GM23248 (cell line): ENCODE results near the gene LRP2. TPM values are rescaled to one million over a fixed set of nuclear protein-coding genes. Genes with fewer than 3 reads are reported as not detected.

Source experiments
- DNase-seq: peaks from one replicate; pipeline ENCODE4 v3.0.0-alpha.2; 2015
- H2AFZ ChIP-seq: fragments of 200-600 bp; sonication (generic); 2 replicates; pipeline ENCODE4 v1.6.1; 2016; ENCODE audit warnings: antibody characterized with exemption
- H3F3A ChIP-seq: fragments of 200-600 bp; sonication (generic); 2 replicates; pipeline ENCODE4 v1.6.1; 2016; ENCODE audit warnings: mild to moderate bottlenecking, antibody characterized with exemption, mixed run types; ENCODE audit not compliant: insufficient read depth
- H3K27ac ChIP-seq: fragments of 200-600 bp; sonication (generic); 2 replicates; pipeline ENCODE4 v1.5.1; 2016; ENCODE audit warnings: mild to moderate bottlenecking
- H3K27me3 ChIP-seq: fragments of 200-600 bp; sonication (generic); replicated peaks from 2 replicates; pipeline ENCODE4 v1.6.1; 2016; ENCODE audit warnings: mild to moderate bottlenecking; ENCODE audit not compliant: insufficient read depth
- H3K36me3 ChIP-seq: fragments of 200-600 bp; sonication (generic); 2 replicates; pipeline ENCODE4 v1.6.1; 2016; ENCODE audit warnings: low read depth, mild to moderate bottlenecking
- H3K4me1 ChIP-seq: fragments of 200-600 bp; sonication (generic); 2 replicates; pipeline ENCODE4 v1.6.1; 2016; ENCODE audit warnings: mild to moderate bottlenecking; ENCODE audit not compliant: insufficient read depth
- H3K4me2 ChIP-seq: fragments of 200-600 bp; sonication (generic); one replicate; pipeline ENCODE4 v1.6.1; 2016; ENCODE audit warnings: mild to moderate bottlenecking; ENCODE audit not compliant: unreplicated experiment
- H3K4me3 ChIP-seq: fragments of 200-600 bp; sonication (generic); 2 replicates; pipeline ENCODE4 v1.5.1; 2016; ENCODE audit warnings: mild to moderate bottlenecking
- H3K79me2 ChIP-seq: fragments of 200-600 bp; sonication (generic); 2 replicates; pipeline ENCODE4 v1.6.1; 2016; ENCODE audit warnings: mild to moderate bottlenecking; ENCODE audit not compliant: insufficient read depth
- H3K9ac ChIP-seq: fragments of 200-600 bp; sonication (generic); 2 replicates; pipeline ENCODE4 v1.6.1; 2016; ENCODE audit warnings: mild to moderate bottlenecking
- H3K9me2 ChIP-seq: fragments of 200-600 bp; sonication (generic); 2 replicates; pipeline ENCODE4 v1.6.1; 2016; ENCODE audit warnings: mixed run types, mild to moderate bottlenecking, moderate library complexity; ENCODE audit not compliant: insufficient read depth
- H3K9me3 ChIP-seq: fragments of 200-600 bp; sonication (generic); one replicate; pipeline ENCODE4 v1.6.1; 2017; ENCODE audit warnings: low read depth
- H4K20me1 ChIP-seq: fragments of 200-600 bp; sonication (generic); 2 replicates; pipeline ENCODE4 v1.6.0; 2016; ENCODE audit not compliant: insufficient read depth
- EZH2 ChIP-seq: fragments of 200-600 bp; sonication (generic); IDR thresholded peaks from 2 replicates; pipeline ENCODE4 v1.6.1; 2018; ENCODE audit warnings: antibody characterized with exemption, mild to moderate bottlenecking; ENCODE audit not compliant: insufficient read depth, poor library complexity, severe bottlenecking
- EZH2phosphoT487 ChIP-seq: fragments of 200-600 bp; sonication (generic); IDR thresholded peaks from 2 replicates; pipeline ENCODE4 v1.6.1; 2018; ENCODE audit warnings: antibody characterized with exemption, moderate library complexity, mild to moderate bottlenecking, low read depth; ENCODE audit not compliant: insufficient read depth
- WGBS, 2 experiments: methylation state at CpG; one replicate each; pipeline ENCODE4 v1.1.6; 2015 to 2017; ENCODE audit warnings: low lambda C conversion rate in 2 of 2, low coverage in 1 of 2; ENCODE audit errors: missing lambda C conversion rate in 2 of 2; 5-methylcytosine and 5-hydroxymethylcytosine counted together
- in situ Hi-C: fragments of 300-500 bp; cut with MboI; formaldehyde crosslinking; loops from 2 replicates; pipeline ENCODE4 v1.15.0; 2020
- polyA plus RNA-seq: library from polyadenylated mRNA; unstranded; fragments of >200 nt; fragmentation: Nextera tagmentation; extraction: Ambion mirVana; gene quantifications from 2 replicates; pipeline ENCODE4 v1.2.1, GENCODE V29; 2016
- total RNA-seq: library from RNA; depleted of rRNA; stranded (reverse); fragments of >200 nt; shearing (Covaris generic); gene quantifications from 2 replicates; pipeline ENCODE4 v1.2.3, GENCODE V29; 2014

Gene LRP2
- total and polyA plus RNA-seq, 2 experiments from 2014 or later: not detected

GRCh38 chr2:169302364-169302763, 60.0 kb downstream of the LRP2 start:
- H3K27me3 ChIP-seq: no peaks in the 10 kb centered on the region
- no peak overlapping the region for H3K27ac ChIP-seq
- no peaks in the 10 kb centered on the region for H4K20me1 ChIP-seq
- no peaks in the 10 kb centered on the region for H3K9me2 ChIP-seq
- H3K4me3 ChIP-seq: no peak overlapping the region
- H3K79me2 ChIP-seq: no peaks in the 10 kb centered on the region
- H3F3A ChIP-seq: no peaks in the 10 kb centered on the region
- H3K9me3 ChIP-seq: no peaks in the 10 kb centered on the region
- DNase-seq: no peak
- no peaks in the 10 kb centered on the region for H3K36me3 ChIP-seq
- no peak overlapping the region for H3K4me2 ChIP-seq
- no peak overlapping the region for H2AFZ ChIP-seq
- in situ Hi-C loops: no loop called here
- H3K9ac ChIP-seq: no peak overlapping the region
- TF ChIP-seq EZH2phosphoT487 (no peak), EZH2 (no peak)
- WGBS, 2 experiments: 12 to 16% methylated on average over 4 of the region's 4 CpGs
- no peaks in the 10 kb centered on the region for H3K4me1 ChIP-seq

GRCh38 chr2:169301596-169302335, 60.6 kb downstream of the LRP2 start:
- no peaks in the 10 kb centered on the region for H3K9me2 ChIP-seq
- H2AFZ ChIP-seq: no peak overlapping the region
- H3K4me3 ChIP-seq: no peak overlapping the region
- H3K79me2 ChIP-seq: no peaks in the 10 kb centered on the region
- H3K27ac ChIP-seq: no peak overlapping the region
- no peak overlapping the region for H3K4me2 ChIP-seq
- H3K36me3 ChIP-seq: no peaks in the 10 kb centered on the region
- no peaks in the 10 kb centered on the region for H3K4me1 ChIP-seq
- no peaks in the 10 kb centered on the region for H3K27me3 ChIP-seq
- H3K9me3 ChIP-seq: no peaks in the 10 kb centered on the region
- no peak for DNase-seq
- no peak overlapping the region for H3K9ac ChIP-seq
- H3F3A ChIP-seq: no peaks in the 10 kb centered on the region
- TF ChIP-seq EZH2 (no peak), EZH2phosphoT487 (no peak)
- 11 to 13% methylated on average over 4 of the region's 4 CpGs for WGBS, 2 experiments
- no peaks in the 10 kb centered on the region for H4K20me1 ChIP-seq
- in situ Hi-C loops: no loop called here

DNA sequence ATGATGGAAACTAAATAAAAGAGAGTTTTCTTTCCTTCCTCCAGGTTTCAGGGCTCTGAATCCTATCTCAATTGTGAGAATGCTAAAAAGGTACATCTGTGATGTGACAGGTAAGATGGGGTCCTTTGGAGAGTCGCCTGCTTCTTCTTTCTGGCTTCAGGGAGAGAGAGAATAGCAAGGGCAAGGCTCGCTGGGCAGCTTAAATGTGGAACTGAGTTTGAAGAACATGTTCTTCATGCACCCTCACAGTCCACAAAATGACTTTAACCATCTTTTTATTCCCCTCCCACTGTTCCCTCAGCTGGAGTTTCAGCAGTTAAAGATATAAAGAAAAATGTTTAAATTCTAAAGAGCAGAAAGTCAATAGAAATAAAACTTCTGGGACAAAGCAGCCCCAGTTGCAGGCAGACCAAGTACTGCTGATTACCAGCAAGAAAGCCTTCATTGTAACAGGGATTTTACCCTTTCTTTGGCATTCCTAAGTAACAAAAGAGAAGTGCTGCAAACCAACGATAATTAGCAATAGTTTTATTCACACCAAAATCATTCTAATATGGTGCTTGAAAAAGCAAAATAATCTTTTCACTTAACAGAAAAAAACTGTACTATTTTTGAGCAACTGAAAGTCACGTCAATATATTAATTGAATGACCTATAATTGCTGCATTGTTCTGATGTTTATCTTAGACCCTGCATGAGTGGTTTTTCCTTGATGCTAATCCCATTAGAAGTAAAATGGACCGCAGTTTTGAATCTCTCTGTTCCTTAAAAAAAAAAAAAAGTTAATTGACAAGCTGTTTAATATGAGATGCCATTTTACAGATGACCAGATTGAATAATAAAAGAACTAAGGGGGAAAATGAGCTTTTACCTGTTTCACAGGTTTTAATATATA, 61.5 kb downstream of the LRP2 start:
- no peak for DNase-seq
- H3F3A ChIP-seq: no peaks in the 10 kb centered on the region
- no peaks in the 10 kb centered on the region for H3K36me3 ChIP-seq
- H4K20me1 ChIP-seq: no peaks in the 10 kb centered on the region
- no peaks in the 10 kb centered on the region for H3K9me3 ChIP-seq
- TF ChIP-seq EZH2 (no peak), EZH2phosphoT487 (no peak)
- H3K9ac ChIP-seq: no peak overlapping the region
- H3K4me1 ChIP-seq: no peaks in the 10 kb centered on the region
- H3K9me2 ChIP-seq: no peaks in the 10 kb centered on the region
- in situ Hi-C loops: no loop called here
- H3K27ac ChIP-seq: no peak overlapping the region
- no peaks in the 10 kb centered on the region for H3K79me2 ChIP-seq
- whole genome bisulfite sequencing, 2 experiments: 6 to 9% methylated on average over 5 of the region's 5 CpGs
- no peak overlapping the region for H3K4me3 ChIP-seq
- H3K27me3 ChIP-seq: no peaks in the 10 kb centered on the region
- no peak overlapping the region for H2AFZ ChIP-seq
- no peak overlapping the region for H3K4me2 ChIP-seq

- no peak overlapping the region for H2AFZ ChIP-seq
- no peaks in the 10 kb centered on the region for H4K20me1 ChIP-seq
- no peak overlapping the region for H3K27ac ChIP-seq
- H3K9me3 ChIP-seq: no peaks in the 10 kb centered on the region
- 20 to 41% methylated on average over 1 of the region's 1 CpG for WGBS, 2 experiments
- no peaks in the 10 kb centered on the region for H3F3A ChIP-seq
- no peaks in the 10 kb centered on the region for H3K36me3 ChIP-seq
- H3K27me3 ChIP-seq: no peaks in the 10 kb centered on the region
- no peak overlapping the region for H3K4me2 ChIP-seq
- H3K79me2 ChIP-seq: no peaks in the 10 kb centered on the region
- H3K9me2 ChIP-seq: no peaks in the 10 kb centered on the region
- no peak overlapping the region for H3K9ac ChIP-seq
- in situ Hi-C loops: no loop called here
- no peak overlapping the region for H3K4me3 ChIP-seq
- no peak for DNase-seq
- no peak for TF ChIP-seq EZH2
- no peak for TF ChIP-seq EZH2phosphoT487
- H3K4me1 ChIP-seq: no peaks in the 10 kb centered on the region
Measured at GRCh38 chr2:169298007-169298406, 64.3 kb downstream of the LRP2 start.
